GM18909 (cell line): ENCODE results near the gene TAF1C.

ENCODE experiments used
- ATAC-seq: cut with Tn5 transposase; IDR thresholded peaks from one replicate; pipeline ENCODE4 v1.9.1; 2021; ENCODE audit warnings: mild to moderate bottlenecking; ENCODE audit not compliant: unreplicated experiment, poor library complexity

TAF1C gene

GRCh38 chr16:84137769-84138357 is 49.0 kb downstream of the TAF1C start:
- ATAC-seq: no peak

- no peak for ATAC-seq
These were observed 49.6 kb downstream of the TAF1C start for GRCh38 chr16:84137287-84137686.

DNA sequence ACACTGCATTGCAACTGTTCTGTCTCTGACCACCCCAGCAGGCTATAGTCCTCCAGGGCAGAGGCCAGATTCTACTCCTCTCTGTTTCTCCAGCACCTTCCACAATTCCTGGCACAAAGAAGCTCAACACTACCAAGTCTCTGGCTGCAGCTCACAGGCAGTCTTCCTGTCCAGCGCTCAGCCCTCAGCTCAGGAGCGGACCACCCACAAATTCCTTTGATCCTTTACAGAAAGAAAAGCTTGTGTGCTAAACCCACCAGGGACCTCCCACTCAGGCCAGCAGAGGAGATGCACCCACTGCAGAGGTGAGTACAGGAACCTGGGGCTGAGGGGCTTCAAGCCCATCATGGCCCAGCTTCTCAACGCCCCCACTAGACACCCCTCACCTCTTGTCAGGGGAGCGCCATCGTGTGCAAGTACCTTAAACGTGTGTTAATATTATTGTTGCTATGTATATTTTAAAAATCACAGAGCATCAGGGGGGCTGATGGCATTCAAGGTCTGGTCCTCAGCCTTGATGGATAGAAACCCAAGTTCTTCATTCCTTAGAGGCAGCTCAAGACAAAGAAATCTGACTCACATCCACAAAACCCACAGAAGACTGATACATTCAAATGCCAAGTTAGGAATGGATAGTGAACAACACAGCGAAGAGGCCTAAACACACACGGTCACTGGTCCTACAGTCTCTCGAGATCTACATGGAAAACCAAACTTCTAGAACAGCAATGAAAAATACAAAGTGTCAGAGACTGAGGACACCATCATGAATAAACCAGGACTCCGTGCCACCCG is 50.3 kb downstream of the TAF1C start:
- no peak for ATAC-seq

- ATAC-seq: no peak
These were observed 54.2 kb downstream of the TAF1C start for GRCh38 chr16:84132527-84133285.

DNA sequence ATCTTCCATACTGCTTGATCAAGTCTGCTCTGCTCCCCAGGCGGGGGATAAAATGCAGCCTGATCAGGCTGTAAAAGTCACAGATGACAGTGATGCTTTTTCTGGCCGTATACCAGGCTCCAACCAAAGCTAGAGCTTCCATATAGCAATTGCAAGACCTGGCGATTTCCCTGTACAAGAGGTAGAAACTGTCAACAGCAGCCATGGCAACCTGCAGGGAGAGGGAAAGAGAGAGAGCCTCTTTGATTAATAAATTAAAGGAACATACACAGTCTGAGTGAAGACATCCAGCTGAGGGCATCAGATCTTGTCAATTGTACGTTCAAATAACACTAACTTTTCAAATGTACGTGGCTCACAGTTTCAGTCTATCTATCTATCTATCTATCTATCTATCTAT is 55.7 kb downstream of the TAF1C start:
- no peak for ATAC-seq
